ENCODE data around the gene NFYB.
A peak's percentile ranks its signal among the peaks of the same experiment; 100 is the strongest.
"Not testable (repeated sequence)": the region's sequence is repeated elsewhere in the genome, so short reads cannot be mapped to it uniquely, and the experiment has no call there.

Gene NFYB

GRCh38 chr12:104155711-104156555 is 17.9 kb upstream of the NFYB start:
- no peak for DNase-seq

GRCh38 chr12:104154806-104155205 is 16.8 kb upstream of the NFYB start:
- peak; percentile 74 to 94 for DNase-seq

GRCh38 chr12:104154286-104154685 is 16.3 kb upstream of the NFYB start:
- no peak for DNase-seq

- no peak for DNase-seq
These were observed 14.8 kb upstream of the NFYB start for GRCh38 chr12:104152685-104153241.

GRCh38 chr12:104150416-104150815 is 12.4 kb upstream of the NFYB start:
- DNase-seq, result peak in 1 of 2 experiments; percentile 11

DNA sequence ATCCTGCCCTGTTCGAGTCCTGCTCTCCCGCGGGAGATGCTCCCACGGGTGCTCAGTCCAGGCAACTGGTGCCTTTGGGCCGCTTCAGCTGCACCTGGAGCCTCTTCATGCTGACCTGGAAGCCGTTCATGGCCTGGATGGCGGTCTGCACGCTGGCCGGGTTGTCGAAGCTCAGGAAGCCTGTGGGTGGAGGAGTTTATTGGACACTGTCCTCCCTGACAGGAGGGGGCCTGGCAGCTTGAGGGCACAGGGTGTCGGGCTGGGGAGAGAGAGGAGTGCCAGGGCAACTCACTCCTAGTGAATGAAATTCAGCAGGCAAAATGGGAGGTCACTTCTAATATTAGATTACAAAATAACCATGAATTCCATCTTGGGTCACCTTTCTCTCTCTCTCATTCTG is 9.3 kb upstream of the NFYB start:
- DNase-seq, result no peak

DNA sequence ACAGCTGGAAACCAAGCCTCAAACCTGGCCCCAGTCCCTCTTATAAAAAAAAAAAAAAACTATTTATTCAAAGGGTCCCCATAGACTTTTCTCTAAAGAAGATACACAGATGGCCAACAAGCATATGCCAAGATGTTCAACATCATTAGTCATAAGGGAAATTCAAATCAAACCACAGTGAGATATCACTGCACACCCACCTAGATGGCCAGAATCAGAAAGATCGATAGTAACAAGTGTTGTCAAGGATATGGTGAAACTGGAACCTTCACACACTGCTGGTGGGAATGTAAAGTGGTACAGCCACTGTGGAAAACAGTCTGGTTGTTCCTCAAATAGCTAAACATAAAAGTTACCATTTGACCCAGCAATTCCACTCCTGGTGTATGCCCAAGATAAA is 5.9 kb upstream of the NFYB start:
- no peak for DNase-seq

- DNase-seq, result no peak
These were observed 5.0 kb upstream of the NFYB start for GRCh38 chr12:104143002-104143401.

DNA sequence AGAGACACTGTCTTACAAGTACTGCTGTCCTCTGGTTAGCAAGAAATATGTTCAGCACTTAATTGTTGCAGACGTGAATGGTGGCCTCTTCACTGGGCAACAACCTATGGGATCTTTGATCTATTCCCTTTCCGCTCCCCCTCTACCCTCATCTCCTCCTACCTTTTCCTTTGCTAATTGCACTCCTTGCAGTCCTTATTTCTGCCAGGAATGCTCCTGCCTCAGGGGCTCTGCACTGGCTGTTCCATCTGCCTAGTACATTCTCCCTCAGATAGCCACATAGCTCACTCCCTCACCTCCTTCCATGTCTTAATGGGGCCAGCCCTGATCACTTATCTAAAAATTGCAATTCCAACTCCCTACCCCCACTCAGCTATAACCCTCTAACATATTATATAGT is 4.5 kb upstream of the NFYB start:
- DNase-seq, result no peak

DNA sequence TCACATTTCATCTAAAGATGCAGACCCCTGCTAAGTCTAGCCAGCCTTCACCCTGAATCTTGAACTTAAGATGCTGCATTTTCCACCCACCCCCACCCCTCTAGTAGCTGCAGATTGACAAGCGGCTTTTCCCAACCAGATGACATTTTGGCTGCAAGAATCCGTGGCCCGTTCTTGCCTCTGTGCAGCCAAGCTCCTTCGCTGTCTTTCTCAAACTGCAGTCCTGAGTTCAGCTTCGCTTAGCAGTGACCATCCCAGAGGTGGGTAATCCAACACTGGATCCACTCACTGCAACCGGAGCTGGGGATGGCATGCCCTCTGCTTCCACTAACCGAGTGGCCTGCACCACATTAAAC is 765 bp upstream of the NFYB start:
- DNase-seq, result no peak

GRCh38 chr12:104137001-104137901 is 759 bp downstream of the NFYB start:
- peak; percentile 21 to 40 for DNase-seq

DNA sequence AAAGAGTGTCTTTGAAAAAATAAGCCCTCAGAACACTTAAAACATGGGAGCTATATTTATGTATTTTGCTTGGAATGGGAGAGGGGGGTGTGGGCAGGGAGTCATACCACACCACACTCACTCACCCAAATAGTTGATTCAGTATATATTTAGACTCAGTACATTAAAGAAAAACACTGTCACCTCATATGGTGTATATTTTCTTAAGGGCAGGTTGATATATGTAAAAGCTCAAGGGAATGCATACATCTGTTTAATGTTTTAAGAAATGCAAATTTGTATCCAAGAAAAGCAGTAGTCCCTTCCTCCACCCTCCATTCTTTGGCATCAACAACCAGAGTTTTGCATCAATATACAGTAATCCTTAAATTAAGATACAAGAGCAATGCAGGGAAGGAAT is 1.4 kb downstream of the NFYB start:
- no peak for DNase-seq

- DNase-seq, result no peak
These were observed 3.1 kb downstream of the NFYB start for GRCh38 chr12:104134882-104135281.

- DNase-seq, result no peak
These were observed 4.1 kb downstream of the NFYB start for GRCh38 chr12:104133866-104134265.

GRCh38 chr12:104133321-104133720 is 4.7 kb downstream of the NFYB start:
- no peak for DNase-seq

- peak; percentile 12 to 61 for DNase-seq
These were observed 5.6 kb downstream of the NFYB start for GRCh38 chr12:104132351-104132956.

DNA sequence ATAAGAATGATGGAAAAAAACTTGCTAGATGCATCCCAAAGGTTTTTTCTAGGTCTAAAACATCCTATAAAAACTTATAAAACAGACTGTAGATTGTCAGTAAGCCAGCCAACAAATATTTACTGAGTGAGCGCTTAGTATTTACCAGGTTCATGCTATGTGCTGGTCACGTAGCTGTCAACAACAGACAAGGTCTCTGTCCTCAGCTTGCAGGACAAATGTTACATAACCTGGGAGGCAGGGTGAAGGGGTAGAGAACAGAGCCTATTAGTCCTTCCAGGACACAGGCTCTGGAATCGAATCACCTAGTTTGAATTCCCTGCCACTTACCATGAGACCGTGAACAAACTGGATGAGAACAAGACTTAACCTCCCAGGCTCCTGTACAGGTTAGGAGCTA is 6.4 kb downstream of the NFYB start:
- DNase-seq, result no peak

GRCh38 chr12:104130760-104131159 is 7.2 kb downstream of the NFYB start:
- no peak for DNase-seq

DNA sequence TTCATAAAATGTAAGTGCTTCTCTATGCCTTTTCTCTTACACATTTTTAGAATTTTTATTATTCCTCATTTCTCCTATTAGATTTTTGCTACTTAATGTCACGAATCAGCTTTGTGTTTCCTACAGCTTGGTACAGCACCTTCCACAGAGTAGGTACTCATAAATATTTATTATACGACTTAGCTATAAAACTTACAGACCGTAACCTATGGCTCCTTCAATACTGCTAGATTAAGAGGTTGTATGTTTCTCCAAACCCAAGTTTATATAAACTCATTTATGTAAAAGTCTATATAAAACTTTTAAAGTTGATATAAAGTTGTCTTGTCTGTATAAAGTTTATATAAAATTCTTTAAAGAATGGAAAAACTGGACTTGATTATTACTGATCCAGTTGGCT is 11.5 kb downstream of the NFYB start:
- no peak for DNase-seq

GRCh38 chr12:104122298-104122697 is 15.7 kb downstream of the NFYB start:
- no peak for DNase-seq

DNA sequence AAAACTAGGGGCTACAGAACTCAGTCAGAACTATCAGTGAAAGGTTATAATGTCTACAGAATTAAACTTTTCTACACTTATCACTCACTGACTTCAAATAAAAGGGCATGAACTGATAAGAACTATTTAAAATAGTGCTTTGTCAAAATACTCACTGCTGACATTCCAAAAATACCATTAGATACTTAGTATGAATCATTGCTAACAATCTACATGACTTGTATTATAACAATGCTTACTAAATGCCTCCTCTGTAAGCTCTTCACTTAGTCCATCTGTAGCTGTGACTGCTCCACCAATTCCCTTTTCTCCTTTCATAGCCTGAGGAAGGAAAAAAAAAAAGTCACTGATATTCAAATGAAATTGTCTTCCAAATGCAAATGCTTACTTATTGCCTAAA is 17.0 kb downstream of the NFYB start:
- no peak for DNase-seq

GRCh38 chr12:104115587-104115975 is 22.4 kb downstream of the NFYB start:
- DNase-seq, result no peak

- DNase-seq, result not testable (repeated sequence)
These were observed 23.0 kb downstream of the NFYB start for GRCh38 chr12:104114834-104115586.

Data from NCI-H2081 (cell line).